Erythroblast (primary cell): ENCODE measurements around the gene USP2.
A peak's percentile ranks its signal among the peaks of the same experiment; 100 is the strongest.

Source experiments
- DNase-seq, 2 experiments: peaks; one replicate each; lab custom pipeline; 2025; lab: John Stamatoyannopoulos, UW
- GATA1 ChIP-seq: IDR thresholded peaks from 2 replicates; pipeline ENCODE4 v1.6.1; 2011; ENCODE audit warnings: low read depth, mild to moderate bottlenecking, control low read depth, low read length, moderate library complexity
- POLR2A ChIP-seq: IDR thresholded peaks from 2 replicates; pipeline ENCODE4 v1.6.1; 2011; ENCODE audit warnings: mild to moderate bottlenecking, low read length

The USP2 gene

GRCh38 chr11:119342362-119343130 is 38.9 kb downstream of the USP2 start:
- no peak for DNase-seq
- TF ChIP-seq GATA1 (no peak), POLR2A (no peak)

GRCh38 chr11:119342023-119342300 is 39.5 kb downstream of the USP2 start:
- DNase-seq: no peak

GRCh38 chr11:119341222-119342022 is 40.1 kb downstream of the USP2 start:
- TF ChIP-seq POLR2A (no peak), GATA1 (no peak)
- DNase-seq: no peak

More at GRCh38 chr11:119342023-119342300, 39.5 kb downstream of the USP2 start:
- no peak for TF ChIP-seq POLR2A
- TF ChIP-seq GATA1: no peak

- TF ChIP-seq POLR2A (no peak), GATA1 (no peak)
- no peak for DNase-seq
Observed at GRCh38 chr11:119340335-119341221, 40.9 kb downstream of the USP2 start, which contains the start of gene C1QTNF5. Gene C1QTNF5, minus strand, starts transcription at chr11:119340883. Its CDS starts 486 bp downstream, at chr11:119340397.

- DNase-seq: peak; percentile 59 to 66
Observed at GRCh38 chr11:119339589-119340334, 41.7 kb downstream of the USP2 start.

GRCh38 chr11:119338965-119339588 is 42.4 kb downstream of the USP2 start:
- TF ChIP-seq GATA1 (no peak), POLR2A (no peak)
- no peak for DNase-seq

More at GRCh38 chr11:119339589-119340334, 41.7 kb downstream of the USP2 start:
- TF ChIP-seq POLR2A: no peak
- TF ChIP-seq GATA1: no peak

DNA sequence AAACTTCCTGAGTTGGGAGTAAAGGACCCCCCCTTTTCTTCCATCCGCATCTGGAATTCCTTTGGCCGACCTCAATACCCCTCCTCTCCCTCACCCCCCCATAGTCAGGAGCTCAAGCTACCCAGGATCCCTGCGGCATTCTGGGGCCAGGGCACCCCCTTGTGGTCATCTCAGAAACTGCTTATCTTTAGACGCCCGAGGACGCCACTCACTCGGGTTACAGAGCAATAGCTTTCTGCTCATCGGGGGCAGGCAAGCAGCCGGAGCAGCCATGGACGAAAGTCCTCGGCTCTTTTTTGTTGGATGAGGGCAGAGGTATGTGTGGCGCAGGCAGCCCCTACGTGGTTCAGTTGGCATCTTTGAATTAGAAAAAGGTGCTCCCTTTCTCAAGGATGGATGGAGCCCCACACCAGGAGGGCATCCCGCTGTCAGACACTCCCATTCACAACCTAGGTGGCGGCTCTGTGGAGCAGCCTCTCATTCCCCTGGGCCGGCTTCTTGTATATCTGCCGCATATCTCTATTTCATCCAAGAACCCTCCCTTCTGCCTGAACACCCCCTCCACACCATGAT is 43.1 kb downstream of the USP2 start:
- peak; percentile 75 to 86 for DNase-seq
- TF ChIP-seq POLR2A (no peak), GATA1 (no peak)

DNA sequence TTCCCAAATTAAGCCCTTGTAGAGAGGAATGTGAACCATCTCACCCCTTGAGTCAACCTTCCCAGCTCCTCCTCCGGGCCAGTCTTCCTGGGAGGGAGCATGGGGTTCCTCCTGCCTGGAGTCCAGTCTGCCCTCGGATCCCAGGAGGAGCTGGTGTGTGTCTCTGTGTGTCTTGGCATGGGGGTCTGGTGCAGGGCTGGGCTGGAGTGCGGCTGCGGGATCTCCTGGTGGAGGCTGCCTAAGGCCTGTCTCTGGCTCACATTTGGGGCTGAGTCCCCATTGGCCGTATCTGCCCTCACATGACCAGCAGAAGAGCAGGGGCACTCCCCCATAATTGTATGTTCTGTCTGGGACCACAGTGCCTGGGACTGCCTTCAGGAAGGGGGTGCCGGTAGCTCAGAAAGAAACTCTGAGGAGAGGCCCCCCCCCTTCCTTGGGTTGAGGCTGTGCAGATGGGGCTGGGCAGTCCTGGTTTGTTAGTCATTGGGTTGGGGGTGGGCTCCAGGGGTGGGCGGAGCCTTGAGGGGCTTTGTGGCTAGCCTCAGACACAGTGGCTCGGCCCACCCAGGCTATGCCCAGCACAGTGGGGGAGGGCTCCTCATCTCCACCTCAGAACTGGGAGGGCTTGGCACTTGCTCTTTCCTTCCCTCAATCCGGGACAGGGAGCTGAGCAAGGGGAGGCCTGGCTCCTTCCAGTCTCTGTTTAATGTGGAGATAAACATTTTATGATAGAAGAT is 43.7 kb downstream of the USP2 start:
- no peak for DNase-seq
- TF ChIP-seq POLR2A (no peak), GATA1 (no peak)

DNA sequence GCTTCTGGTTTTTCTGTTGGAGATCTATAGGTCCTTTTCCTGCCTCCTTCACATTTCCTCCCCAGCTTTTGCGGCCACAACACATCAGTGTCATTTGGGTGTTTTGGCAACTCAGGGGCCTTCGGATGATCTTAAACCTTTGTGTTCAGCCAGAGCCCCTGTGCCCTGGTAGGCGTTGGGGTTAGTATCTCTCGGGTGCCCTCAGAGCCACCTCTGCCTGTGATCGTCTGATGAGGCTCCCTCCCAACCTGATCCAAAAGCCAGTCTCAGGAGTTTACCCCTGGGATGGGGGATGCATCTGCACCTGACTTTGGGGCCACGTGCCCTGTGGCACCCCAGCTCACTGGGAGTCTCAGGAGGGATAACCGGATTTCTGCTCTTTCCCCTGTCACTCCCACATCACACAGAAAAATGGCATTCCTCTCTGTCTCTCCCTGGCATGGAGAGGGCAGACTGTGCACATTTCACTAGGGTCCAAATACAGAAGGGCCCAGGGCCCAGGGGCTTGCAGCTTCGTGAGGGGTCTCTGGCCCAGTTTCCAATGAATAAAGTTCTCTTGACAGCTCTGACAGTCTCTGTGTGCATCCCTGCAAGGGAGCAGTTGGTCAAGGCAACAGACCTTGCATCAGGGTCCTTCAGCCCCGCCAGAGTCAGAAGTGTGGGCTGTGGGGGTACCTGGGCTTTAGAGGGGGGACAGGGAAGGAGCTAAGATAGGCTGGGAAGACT is 44.6 kb downstream of the USP2 start:
- DNase-seq: no peak
- TF ChIP-seq GATA1 (no peak), POLR2A (no peak)

GRCh38 chr11:119335655-119336543 is 45.6 kb downstream of the USP2 start:
- TF ChIP-seq GATA1: no peak
- TF ChIP-seq POLR2A: no peak
- DNase-seq: peak in 1 of 2 experiments; percentile 28
